Stimulated activated CD4-positive, alpha-beta T cell treated with anti-CD3 and anti-CD28 coated beads, Interleukin-2, amount 100 ng/mL, for 48 hours (primary cell): ENCODE results near the gene RAB8B.

ENCODE experiments used
- DNase-seq, 2 donors: peaks; one replicate each; pipeline ENCODE4 v3.0.0-alpha.2; 2020

RAB8B gene

DNA sequence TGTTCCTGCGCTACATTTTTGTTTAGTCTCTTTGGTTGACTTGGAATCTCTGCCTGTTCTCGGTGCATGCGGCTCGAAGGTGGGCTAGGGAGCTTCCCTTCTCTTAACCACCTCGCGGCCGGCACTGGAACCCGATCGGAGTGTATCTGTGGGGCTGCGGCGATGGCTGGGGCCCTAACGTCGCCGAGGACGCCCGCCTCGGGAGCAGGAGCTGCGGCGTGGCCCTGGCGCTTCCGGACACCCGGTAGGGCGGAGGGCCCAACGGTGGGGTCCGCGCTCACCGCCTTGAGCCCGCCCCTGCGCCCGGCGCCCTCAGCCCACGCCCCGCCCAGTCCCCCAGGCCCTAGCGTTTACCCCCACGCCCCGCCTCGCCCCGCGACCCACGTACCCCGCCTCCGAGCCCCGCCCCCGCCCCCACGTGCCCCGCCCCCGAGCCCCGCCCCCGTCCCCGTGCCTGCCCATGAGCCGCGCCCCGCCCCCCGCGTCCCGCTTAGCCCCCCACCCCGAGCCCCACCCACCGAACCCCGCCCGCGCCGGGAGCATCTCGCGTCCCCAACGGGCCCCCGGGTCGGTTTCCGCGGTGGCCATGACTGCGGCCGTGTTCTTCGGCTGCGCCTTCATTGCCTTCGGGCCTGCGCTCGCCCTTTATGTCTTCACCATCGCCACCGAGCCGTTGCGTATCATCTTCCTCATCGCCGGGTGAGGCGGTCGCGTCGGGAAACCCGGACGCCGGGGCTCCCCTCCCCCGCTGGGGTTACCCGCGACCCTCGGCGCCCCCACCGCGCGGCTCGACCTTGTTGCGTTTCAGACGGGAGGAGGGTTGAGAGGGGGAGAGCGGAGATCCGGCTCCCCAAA, 87.9 kb downstream of the RAB8B start, which contains the start of gene APH1B:
Gene APH1B, plus strand, starts transcription at position 568 of the 855 bp plus-strand sequence. Its CDS starts 19 bp downstream, at position 587.
- peak; percentile 45 to 55 for DNase-seq

DNA sequence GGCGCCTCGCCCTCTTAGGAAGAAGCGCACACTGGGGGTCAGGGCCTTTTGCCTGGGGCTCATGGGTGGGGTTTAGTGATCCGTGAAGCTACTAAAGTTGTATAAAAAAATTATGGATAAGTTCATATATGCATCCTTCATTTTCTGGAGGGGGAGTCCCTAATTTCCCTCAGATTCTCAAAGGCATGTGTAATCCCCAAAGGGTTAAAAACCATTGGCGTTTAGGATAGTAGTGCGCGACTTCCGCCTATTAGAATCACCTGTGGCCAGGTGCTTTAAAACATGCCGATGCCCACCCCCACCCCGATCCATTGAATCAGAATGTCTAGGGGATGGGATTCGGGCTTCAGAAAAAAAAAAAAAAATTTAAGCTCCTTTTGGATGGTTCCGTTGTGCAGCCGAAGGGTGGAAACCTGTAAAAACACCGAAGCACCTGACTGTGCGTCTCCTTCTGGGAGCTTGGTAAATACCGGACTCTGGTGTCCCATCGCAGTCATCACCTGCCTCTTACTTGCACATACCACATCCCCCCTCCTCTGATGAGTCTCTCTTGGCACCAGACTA, 88.6 kb downstream of the RAB8B start:
- no peak for DNase-seq

DNA sequence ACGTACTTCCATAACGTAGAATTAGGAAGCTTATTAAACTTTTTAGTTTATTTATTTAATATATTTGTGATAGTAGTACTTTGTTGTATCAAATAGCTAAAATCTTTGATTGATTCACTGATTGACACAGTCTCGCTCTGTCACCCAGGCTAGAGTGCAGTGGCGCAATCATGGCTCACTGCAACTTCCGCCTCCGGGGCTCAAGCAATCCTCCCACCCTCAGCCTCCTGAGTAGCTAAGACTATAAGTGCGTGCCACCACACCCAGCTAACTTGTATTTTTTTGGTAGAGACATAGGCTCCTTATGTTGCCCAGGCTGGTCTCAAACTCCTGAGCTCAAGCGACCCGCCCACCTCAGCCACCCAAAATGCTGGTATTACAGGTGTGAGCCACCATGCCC, 93.7 kb downstream of the RAB8B start:
- DNase-seq = no peak

DNA sequence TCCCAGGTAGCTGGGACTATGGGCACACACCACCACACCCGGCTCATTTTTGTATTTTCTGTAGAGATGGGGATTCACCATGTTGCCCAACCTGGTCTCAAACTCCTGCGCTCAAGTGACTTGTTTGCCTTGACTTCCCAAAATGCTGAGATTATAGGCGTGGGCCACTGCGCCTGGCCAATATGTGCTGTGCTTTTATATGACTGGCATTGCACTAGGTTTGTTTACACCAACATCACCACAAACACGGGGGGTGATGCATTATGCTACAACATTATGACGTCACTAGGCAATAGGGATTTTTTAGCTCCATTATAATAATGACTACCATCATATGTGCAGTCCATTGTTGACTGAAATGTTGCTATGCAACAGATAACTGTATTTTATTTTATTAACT, 94.9 kb downstream of the RAB8B start:
- DNase-seq = no peak

DNA sequence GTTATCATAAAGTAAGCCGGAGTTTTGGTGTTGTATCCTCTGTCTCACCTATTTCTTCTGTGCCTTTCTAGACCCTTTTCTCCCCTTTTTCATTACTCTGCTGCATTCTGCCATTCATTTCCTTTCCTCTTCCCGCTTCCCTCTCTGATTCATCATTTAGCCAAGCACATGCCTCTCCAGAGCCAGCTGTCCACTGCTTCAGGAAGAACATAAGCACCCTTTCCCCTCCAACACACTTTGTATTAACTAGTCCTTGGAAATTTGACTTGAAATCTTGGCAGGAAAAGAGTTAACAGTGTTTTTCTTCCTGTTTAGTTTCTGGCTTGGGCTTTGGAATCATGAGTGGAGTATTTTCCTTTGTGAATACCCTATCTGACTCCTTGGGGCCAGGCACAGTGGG, 97.7 kb downstream of the RAB8B start:
- no peak for DNase-seq

DNA sequence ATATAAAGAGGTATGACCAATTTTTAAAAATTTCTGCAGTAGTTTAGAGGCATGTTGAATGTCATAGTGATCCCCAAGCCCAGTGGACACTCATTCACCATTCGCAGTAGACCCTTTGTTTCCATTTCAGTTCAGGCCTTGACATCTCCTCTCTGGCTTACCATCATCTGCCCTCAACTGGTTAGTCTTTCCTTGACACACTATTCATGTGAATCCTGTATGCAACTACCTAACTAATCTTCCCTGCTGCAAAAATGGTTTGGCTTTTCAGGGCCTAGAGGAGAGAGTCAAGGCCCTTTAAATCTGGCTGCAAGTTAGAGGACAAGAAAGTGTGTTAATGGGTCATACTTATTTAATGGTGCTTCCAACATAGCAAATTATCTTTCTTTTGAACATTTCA, 98.9 kb downstream of the RAB8B start:
- DNase-seq = no peak

DNA sequence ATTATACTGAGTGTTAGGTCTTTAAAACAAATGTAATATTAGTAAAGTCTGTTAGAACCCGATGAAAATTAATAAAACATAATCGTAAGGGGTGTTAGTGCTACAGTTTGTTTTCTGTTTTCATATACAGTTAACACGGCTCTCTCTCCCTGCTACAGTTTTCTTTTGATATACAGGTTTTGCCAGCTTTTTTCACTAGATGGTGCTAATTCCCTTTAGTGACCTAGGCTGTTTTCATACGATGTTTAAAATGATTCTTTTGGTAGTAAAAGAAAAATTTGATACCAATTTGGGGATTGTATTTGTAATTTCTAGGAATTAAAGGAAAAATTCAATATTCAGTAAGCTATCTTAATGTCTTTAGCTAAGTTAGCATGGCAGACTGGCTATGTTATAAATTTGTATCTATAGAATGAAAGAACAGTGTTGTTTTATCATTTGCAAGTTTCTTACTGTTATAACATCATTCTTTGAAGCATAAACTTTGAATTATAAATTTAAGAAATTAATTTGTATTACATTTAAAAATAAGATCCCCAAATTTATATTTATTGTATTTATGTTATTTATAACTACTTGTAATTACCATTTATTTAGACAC, 99.5 kb downstream of the RAB8B start:
- DNase-seq = no peak

DNA sequence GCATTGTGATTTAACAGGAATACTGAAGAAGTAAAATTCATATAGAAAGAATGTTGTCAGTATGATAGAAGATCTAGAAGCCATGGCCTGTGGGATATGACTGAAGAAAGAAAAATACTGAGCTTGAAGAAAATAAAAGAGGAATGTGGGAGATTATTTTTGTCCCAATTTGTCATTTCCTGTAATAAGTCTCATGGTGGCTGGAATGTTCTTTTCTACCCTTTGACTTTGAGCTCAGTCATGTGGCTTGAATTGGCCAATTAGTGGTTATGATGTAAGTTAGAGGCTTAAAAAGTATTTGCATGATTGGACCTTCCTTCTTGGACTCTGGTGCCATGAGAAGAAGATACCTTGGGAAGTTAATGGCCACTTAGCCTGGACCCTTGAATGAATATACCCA, 102.1 kb downstream of the RAB8B start:
- no peak for DNase-seq

DNA sequence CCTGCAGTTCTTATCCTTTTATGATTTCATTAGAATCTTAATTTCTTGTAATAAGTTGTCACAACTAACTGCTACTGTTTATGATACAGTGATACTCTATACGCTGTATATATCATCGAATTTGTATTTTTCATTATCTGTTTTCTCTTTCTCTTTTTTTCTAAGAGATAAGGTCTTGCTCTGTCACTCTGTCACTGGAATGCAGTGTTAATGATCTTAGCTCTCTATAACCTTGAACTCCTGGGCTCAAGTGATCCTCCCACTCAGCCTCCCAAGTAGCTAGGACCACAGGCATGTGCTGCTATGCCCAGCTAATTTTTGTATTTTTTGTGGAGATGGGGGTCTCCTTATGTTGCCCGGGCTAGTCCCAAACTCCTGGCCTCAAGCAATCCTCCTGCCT, 102.8 kb downstream of the RAB8B start:
- DNase-seq = no peak

DNA sequence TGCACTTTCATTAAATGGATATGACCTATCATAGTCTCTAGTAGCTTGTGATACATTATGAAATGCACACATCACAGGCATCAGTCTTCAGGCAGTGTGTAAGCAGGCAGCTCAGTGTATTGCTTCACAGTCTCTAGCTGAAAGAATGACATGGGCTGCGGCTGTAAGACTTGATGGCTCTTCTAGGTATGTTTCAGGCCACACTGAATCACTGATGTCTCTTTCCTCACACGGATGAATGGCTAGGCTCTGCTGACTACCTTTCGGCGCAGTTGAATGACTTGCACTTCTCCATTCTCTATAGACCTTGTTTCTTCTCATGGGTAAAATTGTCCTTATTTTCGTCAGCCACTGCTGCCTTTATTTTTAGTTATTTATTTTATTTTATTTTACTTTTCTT, 103.4 kb downstream of the RAB8B start:
- no peak for DNase-seq

DNA sequence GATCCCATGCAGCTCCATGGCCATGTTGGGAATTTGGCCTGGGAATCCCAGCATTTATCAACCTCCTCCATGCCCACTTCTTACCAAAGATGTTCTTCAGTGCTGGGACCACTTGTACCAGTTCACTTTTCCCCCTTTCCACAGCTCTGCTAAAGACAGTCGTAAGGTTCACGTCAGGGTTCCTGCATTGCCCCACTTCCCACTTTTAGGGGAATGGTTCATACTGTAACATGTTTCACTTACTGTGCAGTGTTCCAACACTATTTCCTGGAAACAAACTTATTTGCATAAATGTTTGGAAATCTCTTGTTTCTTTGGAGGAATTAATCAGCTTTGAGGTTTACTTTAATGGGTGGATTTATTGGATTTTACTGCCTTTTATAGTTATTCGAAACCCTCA, 105.0 kb downstream of the RAB8B start:
- DNase-seq = no peak

DNA sequence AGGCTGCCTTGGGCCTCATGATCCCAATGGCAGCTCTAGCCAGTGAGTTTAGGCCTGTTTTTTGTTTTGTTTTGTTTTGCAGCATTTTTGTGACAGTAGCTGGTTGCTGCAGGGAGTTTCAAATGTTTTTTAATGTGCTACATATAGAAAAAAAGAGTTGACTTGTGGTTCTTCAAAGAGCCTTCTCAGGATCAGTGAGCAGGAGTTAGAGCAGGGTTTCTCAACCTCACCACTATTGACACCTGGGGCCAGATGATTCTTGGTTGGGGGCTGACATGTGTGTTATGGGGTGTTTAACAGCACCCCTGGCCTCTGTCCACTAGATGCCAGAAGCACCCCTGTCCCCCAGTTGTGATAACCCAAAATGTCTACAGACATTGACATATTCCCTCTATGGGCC, 105.9 kb downstream of the RAB8B start:
- DNase-seq = no peak

DNA sequence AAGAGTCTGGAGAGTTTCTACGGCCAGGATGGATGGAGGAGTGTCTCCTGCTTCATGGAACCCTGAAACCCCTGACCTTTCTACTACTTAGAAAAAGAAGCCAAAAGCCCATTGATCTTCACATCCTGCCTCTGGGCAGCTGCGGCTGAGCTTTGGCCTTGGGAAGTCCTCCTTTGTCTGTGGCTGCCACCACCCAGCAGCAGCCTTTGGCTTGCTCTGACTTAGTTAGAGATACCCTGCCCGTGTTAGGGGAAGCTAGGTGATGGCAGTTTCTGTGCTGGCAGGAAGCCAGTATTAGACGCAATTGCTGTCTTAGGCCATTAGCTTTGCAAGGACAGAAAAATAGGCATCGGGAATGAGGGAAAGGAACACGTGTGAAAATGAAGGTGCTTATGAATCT, 106.8 kb downstream of the RAB8B start:
- DNase-seq = no peak

DNA sequence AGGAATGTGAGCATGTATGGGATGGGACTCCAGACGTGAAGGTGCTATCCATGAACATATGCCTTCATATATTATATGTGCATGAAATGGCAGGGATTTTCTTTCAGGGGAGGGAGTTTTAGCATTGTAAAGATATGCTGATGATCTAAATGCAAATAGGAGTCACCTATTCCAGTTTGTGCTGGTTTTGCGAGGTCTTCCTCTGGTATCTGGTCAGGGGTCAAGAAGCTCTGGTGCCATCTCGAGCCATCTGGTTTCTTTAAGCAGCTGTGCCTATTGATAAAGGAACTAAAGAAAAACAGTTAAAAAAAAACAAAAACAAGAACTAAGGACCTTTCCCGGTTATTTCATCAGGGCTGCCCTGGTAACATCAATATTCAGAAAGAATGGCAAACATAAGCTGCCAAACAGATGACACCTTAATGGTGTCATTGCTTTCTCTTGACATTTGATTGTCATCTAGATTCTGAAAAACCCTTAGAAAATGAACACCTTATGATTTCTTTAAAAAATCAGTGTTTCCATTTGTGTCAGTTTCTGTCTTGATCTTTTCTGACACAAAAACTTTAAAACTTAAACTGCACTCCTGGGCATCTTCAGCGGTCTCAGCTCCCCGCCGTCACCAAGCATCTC, 110.7 kb downstream of the RAB8B start:
- DNase-seq = no peak

DNA sequence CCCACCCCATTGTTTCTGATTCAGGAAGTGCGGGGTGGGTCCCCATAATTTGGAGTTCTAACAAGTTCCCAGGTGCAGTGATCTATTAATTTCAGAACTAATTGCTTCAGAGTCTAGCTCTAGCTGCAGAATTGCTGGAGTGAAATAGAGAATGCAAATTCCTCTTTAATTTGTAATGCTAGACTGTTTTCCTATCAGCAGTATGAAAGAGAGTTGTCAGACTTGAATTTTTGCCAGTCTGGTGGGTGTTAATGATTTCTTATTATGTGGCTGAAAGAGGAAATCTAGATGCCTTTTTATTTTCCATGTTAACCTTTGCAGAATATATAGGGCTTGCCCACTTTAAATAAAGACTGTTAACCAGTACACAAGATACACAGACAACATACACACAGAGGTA, 111.7 kb downstream of the RAB8B start:
- no peak for DNase-seq

DNA sequence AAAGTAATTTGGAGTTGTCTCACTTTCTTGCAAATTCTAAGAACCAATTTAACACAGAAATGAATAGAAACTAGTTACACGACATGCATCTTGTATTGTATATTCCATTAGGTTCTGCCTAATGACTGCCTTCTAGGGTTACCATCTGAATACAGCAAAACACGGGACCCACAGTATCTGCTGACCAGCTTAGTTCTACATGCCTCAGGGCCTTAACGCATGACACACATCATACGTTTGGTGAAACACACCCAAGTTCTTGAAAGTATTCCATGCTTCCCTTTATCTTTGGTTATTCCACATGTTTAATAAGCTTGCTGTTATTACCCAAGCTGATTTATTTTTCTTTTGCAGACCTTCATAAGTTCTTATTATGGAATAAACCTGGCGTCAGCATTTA, 115.9 kb downstream of the RAB8B start:
- DNase-seq = no peak

DNA sequence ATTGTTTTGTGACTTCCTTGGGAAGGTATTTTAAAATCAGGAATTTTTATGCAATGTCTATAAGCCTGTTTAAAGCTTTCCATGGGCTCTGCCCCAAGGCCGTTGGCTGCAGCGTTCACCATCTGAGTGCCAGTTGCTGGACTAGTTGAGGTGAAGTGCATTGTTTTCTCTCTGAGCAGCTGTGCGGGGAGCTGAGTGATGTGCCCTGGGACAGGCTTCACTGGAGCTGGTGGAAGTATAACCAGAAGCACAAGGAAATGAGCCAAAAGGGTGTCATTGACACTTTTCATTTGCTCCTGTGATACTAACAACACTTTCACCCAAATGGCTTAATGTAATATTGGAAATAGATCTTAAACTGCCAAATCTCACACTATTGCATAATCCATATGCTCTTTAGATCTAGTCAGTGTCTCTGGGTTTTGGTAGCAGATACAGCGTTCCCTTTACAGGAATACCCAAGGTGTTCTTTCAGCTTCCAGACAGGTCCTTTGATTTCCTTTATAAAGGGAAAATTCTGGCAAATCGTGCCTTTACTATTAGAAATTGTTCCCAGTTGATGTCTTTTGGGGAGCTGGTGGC, 117.2 kb downstream of the RAB8B start:
- DNase-seq = no peak

DNA sequence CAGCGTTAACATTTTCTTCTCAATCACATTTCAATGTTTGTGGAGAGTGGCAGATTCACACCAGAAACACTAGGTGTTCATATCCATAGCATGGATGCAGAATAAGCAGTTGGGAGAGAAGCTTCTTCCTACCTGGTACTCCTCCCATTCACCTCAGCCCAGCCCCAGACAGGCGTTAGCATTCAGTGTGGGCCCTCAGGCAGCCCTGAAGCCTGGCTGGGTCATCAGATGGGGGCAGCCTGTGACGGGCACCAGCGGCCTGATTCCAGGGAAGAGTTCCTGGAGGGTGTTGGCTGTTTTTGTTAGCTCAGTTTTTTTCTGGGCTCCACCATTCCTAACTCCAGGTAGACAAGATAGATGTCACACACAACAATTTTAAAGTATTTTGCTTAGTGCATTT, 119.1 kb downstream of the RAB8B start:
- DNase-seq = no peak

DNA sequence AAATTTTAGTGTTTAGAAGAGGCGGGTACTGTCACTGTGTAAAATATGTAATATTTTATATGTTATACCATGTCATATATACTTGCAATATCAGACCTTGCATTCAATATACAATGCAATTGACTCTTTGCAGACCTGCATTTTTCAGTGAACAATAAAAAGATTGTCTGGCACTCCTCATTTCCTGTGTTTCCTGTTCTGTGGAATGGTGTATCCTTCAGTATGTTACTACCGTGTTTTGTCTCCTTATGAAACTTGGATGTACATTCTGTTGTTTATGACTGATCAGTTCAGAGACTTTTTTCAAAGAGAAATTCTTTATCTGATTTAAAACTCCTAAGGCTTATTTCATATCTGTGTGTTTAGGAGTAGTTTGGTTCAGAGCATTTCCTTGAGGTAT, 119.5 kb downstream of the RAB8B start:
- no peak for DNase-seq

DNA sequence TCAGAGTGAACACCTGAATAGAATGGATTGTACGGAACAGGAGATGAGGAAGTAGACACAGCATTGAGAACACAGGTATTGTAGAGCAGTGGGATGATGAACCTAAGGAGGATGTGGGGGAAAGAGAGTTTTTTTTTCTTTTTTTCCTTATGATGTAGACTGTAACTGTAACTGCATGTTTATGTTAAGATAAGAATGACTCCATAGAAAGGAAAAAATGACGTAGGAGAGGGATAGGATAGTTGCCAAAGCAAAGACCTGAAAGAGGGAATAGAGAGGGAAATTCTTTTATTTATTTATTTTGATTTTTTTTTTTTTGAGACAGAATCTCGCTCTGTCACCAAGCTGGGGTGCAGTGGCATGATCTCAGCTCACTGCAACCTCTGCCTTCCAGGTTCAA, 121.2 kb downstream of the RAB8B start:
- DNase-seq = no peak

DNA sequence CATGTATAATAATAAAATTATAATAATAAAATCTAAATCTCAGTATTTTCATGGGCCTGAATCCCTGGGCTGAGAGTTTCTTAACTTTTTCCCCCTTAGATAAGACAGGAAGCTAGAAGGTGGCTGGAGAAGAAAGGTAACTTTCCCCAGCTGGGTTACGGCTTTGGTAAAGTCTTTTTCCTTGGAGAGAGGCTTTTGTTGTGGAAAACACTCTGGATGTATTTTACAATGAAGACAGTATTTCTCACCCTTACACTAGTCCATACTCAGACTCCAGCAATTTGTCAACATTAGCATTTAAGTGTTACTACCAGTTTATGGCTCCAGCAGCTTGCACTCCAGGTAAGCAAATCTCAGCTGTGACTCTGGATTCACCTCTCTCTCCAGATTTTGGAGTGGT, 122.9 kb downstream of the RAB8B start:
- DNase-seq = no peak

DNA sequence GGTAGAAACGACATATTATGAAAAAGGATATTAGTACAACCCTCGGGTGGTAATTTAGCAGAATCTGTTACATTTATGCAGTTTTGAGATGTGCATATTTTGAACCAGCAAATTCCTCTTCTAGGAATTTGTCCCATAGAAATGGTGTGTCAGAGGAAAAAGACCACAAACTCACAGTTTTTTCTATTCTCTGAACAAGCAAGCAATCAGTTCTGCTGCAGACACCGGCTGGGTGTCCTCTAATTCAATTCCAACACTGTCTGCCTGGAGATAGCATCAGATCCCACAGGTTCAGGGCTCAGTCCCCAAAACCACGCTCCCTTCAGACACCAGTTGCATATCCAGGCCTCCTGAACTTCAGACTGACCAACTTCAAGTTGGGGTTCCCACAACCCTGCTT, 124.4 kb downstream of the RAB8B start:
- no peak for DNase-seq

DNA sequence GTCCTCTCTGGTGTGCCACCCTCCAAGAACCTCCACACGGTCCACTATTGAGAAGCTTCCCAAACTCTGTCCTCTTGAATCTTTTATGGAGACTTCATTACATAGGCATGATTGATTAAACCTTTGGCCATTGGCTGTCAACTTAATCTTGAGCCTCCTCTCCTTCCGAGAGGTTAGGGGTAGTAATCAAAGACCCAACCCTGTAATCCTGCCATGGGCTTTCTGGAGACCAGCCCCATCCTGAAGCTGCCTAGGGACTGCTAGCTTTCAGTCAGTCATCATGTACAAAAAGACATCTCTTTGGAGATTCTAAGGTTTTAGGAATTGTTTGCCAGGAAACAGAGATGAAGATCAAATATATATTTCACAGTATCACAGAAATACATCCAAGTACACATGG, 125.0 kb downstream of the RAB8B start:
- DNase-seq = no peak
